ENCODE measurements around the gene ITPK1. TPM values are rescaled to one million over a fixed set of nuclear protein-coding genes. Genes with fewer than 3 reads are reported as not detected.

Gene ITPK1
- total RNA-seq, 1 experiment from 2014 or later = 69.6 TPM

DNA sequence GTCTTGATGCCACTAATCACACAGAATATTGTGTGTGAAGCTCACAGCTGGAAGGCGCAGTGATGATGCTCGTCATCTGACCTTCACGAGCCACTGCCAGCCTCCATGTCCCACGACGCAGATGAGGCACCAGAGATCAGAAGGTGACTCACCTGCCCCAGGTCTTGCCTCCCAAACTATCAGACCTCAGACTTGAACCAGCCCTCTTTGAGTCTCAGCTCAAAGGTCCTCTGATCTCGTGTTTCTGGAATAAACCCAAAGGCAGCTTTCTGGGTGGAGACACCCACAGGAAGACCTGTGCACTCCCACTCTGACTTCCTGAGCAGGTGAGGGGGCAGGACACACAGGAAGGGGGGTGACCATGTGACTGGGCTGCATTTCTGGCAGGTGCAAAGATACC lies 212.4 kb downstream of the ITPK1 start:
- no peak overlapping the region for H3K4me3 ChIP-seq
- no peak overlapping the region for H3K27ac ChIP-seq
- H3K27me3 ChIP-seq = peaks cover 13% of the 10 kb centered on the region; the same call in 1 of the 2 replicates
- H3K4me1 ChIP-seq = no peaks in the 10 kb centered on the region
- DNase-seq = no peak
- H3K9me3 ChIP-seq (replicated peaks) = no peaks in the 10 kb centered on the region
- no peaks in the 10 kb centered on the region for H3K36me3 ChIP-seq

DNA sequence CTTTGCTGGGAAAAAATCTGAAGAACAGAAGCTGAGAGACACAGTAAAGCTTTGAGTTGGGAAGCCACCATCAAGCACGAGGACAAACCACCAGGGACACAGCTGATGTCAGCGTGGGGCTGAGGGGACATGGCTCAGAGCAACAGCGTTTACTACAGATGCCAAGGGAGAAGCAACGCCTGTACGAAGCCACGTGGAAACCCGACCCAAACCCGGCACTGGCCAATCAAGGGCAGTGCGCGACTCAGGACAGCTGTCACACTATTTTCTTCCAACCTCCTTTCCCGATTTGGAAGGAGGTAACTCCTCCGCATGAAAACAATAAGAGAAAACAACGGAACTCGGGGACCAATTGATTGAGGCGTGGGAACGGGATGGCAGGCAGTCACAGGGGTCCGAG lies 213.0 kb downstream of the ITPK1 start:
- Histone ChIP-seq H3K27ac (no peak overlapping the region), H3K36me3 (no peaks in the 10 kb centered on the region), H3K4me3 (no peak overlapping the region), H3K9me3 (replicated peaks) (no peaks in the 10 kb centered on the region), H3K4me1 (no peaks in the 10 kb centered on the region), H3K27me3 (peaks cover 13% of the 10 kb centered on the region; the same call in 1 of the 2 replicates)
- DNase-seq = no peak

DNA sequence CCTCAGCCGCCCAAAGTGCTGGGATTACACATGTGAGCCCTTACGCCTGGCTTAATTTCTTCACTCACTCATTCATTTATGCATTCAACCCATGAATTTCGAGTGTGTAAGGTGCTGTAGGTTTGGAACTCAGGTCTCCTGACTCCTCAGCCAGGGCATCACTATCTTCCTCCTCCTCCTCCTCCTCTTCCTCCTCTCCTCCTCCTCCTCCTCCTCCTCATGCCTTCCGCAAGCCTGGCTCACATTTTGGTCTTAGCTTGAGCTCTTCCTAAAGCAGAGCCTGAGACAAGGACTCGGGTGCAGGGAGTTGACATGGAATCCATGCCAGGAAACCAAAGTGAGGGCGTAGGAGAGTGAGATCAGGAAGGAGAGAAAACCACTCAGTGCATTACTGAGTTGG lies 213.5 kb downstream of the ITPK1 start:
- H3K27me3 ChIP-seq = peaks cover 13% of the 10 kb centered on the region; the same call in 1 of the 2 replicates

DNA sequence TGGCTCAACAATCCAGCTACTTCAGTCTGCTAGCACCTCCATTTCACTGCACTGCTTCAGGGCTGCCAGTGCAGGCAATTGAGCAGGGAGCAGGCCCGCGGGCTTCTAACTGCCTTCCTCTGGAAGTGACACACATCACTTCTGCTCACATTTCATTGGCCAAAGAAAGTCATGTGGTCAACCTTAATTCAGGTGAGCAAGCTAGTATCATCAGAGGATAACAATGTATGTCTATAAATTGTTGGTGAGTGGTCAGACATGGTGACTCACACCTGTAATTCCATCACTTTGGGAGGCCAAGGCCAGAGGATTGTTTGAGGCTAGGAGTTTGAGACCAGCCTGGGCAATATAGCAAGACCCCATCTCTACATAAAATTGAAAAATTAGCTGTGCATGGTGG lies 215.1 kb downstream of the ITPK1 start:
- H3K27ac ChIP-seq = no peak overlapping the region
- DNase-seq = no peak
- H3K4me1 ChIP-seq = no peaks in the 10 kb centered on the region
- no peaks in the 10 kb centered on the region for H3K9me3 ChIP-seq (replicated peaks)
- H3K4me3 ChIP-seq = no peak overlapping the region
- no peaks in the 10 kb centered on the region for H3K36me3 ChIP-seq
- H3K27me3 ChIP-seq = peaks cover 11% of the 10 kb centered on the region; the same call in 1 of the 2 replicates

More for the DNA sequence above, 213.5 kb downstream of the ITPK1 start:
- Histone ChIP-seq H3K4me1 (no peaks in the 10 kb centered on the region), H3K27ac (no peak overlapping the region), H3K36me3 (no peaks in the 10 kb centered on the region), H3K4me3 (no peak overlapping the region), H3K9me3 (replicated peaks) (no peaks in the 10 kb centered on the region)
- no peak for DNase-seq

DNA sequence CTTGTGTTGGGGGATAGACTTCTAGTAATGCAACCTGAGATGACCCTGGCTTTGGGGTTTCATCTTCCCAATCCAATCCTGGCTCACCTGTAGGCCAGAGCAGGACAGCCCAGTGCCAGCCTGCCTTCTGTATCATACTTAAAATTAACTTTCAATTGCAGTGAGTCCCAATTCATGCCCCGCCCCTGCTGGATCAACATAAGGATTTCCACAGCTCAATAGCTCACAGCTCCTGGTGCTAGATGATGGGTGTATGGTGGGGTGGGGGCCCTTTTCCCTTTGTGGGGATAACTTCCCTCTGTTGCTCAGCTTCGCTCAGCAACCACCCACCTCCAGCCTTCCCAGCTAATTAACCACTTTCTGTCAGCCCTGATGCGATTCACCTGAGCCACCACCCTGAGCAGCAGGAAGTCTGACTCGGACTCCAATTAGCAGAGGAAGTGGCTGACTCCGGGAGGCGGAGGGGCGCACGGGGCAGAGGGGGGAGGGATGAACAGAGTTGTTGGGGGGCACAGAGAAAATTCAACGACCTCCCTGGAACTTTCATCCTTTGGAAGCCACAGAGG lies 217.1 kb downstream of the ITPK1 start:
- Histone ChIP-seq H3K36me3 (no peaks in the 10 kb centered on the region), H3K4me3 (no peak overlapping the region), H3K27me3 (peaks cover 6% of the 10 kb centered on the region; the same call in 1 of the 2 replicates), H3K4me1 (no peaks in the 10 kb centered on the region), H3K9me3 (replicated peaks) (no peaks in the 10 kb centered on the region), H3K27ac (no peak overlapping the region)
- no peak for DNase-seq

DNA sequence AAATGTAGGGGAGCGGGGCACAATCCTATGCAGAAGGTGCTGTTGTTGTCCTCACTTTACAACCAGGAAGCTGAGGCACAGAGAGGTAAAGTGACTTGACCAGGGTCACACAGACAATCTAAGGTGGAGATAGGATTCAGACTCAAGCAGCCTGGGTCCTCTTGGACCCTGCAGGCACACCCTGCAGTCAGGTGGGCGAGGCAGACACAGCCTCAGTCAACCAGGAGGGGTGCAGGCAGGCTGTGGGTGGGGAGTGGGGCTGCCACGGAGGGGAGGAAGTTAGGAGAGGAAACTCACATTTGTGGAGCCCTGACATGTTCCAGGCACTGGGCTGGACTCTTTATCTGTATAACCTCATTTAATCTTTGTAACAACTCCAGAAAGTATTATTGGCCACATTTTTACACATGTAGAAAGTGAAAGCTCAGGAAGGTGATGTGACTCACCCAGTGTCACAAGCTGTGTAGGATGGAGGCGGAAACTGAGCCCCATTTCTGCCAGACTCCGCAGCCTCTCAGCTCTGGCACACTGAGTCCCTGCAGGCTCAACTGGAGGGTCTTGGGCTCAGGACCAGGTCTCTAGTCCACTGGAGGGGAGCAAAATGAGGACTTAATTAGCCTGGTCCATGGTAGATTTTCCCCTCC lies 217.7 kb downstream of the ITPK1 start:
- no peaks in the 10 kb centered on the region for H3K36me3 ChIP-seq
- H3K27ac ChIP-seq = no peak overlapping the region
- DNase-seq = no peak
- no peaks in the 10 kb centered on the region for H3K4me1 ChIP-seq
- H3K4me3 ChIP-seq = no peak overlapping the region
- no peaks in the 10 kb centered on the region for H3K9me3 ChIP-seq (replicated peaks)
- peaks cover 3% of the 10 kb centered on the region; the same call in 1 of the 2 replicates for H3K27me3 ChIP-seq

DNA sequence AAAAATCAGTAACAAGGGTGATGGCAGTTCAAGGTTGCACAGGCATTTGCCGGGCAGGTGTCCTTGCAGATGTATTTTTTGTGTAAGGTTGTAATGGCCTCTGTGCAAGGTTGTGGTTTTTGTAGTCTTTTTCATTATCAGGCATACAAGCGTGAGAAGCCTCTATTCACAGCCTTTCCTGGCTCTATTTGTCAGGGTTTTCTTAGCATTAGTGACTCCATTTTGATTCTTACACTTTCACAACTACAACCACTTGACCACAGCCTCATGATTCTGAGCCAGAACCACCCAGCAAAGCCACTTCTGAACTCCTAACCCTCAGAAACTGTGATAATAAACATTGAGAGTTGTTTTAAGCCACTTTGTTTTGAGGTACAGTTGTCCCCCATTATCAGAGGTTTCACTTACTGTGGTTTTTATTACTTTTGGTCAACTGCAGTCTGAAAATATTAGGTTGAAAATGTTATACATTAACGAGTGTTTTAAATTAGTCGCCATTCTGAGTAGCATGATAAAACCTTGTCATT lies 220.3 kb downstream of the ITPK1 start:
- Histone ChIP-seq H3K36me3 (no peaks in the 10 kb centered on the region), H3K9me3 (replicated peaks) (no peaks in the 10 kb centered on the region), H3K27ac (no peak overlapping the region), H3K4me1 (no peaks in the 10 kb centered on the region), H3K4me3 (no peak overlapping the region), H3K27me3 (no peaks in the 10 kb centered on the region)
- no peak for DNase-seq

DNA sequence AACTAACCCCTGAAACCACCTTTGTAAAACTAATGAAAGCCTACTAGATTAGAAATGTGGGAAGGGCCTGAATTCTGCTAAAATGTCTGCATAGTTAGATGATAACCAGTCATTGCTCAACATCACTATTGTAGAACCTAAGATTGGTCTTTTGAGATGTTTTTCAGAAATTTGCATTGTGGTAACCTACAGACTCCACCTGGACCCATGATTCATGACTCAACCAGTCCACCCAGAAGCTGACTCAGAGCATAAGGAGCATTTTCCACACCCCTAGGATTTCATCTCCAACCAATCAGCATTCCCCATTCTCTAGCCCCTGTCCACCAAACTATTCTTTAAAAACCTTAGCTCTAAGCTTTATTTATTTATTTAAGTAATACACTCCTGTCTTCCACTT lies 223.1 kb downstream of the ITPK1 start:
- Histone ChIP-seq H3K4me3 (no peak overlapping the region), H3K27ac (no peak overlapping the region), H3K36me3 (no peaks in the 10 kb centered on the region), H3K4me1 (no peaks in the 10 kb centered on the region), H3K9me3 (replicated peaks) (no peaks in the 10 kb centered on the region), H3K27me3 (no peaks in the 10 kb centered on the region)
- DNase-seq = no peak

DNA sequence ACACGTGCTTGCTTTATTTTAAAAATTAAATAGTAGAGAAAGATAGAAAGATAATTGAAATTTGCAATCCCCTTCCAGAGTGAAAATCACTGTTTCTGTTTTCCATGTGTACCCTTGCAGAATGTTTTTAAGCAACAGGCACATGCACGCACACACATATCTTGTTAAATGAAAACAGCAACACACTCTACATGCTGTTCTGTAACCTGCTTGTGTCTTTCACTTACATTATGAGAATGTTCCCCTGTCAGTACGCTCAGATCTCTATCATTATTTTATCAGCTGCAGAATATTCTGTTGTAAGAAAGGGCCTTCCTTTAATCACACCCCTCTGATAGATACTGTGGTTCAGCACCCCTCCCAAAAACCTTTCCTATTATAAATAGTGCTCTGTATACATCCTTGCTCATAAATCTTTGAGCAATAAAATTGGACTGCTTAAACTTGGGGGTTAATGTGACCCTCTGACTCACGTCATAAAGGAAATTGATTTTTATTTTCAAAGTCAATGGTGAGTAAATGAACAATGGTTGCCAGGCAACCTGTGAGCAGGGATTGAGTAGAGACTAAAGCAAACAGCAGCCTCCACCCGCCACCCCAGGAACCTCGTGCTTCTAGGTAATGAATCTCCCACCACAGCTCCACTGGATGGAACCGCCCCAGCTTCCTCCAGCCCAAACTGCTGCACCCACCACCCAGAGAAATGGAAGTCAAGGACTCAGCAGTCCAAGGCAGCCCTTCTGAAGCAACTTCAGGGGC lies 224.7 kb downstream of the ITPK1 start:
- H3K27ac ChIP-seq = no peak overlapping the region
- H3K9me3 ChIP-seq (replicated peaks) = no peaks in the 10 kb centered on the region
- H3K27me3 ChIP-seq = no peaks in the 10 kb centered on the region
- no peaks in the 10 kb centered on the region for H3K36me3 ChIP-seq
- no peak overlapping the region for H3K4me3 ChIP-seq
- H3K4me1 ChIP-seq = no peaks in the 10 kb centered on the region
- DNase-seq = no peak

DNA sequence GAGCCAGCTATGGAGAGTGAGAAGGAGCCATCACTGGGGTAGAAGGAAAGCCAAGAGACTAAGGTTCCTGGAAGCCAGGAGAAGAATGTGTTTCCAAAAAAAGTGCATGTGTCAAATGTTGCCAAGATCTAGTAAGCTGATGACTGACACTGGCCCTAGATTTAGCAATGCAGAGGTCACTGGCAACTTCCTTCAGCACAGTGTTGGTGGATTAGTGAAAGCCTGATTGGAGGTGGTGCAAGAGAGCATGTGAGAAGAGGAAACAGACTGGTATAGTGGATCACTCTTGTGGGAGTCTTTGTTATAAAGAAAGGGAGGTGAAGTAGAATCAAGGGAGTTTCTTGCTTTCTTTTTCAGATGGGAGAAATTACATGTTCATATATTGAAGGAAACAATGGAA lies 226.8 kb downstream of the ITPK1 start:
- Histone ChIP-seq H3K9me3 (replicated peaks) (no peaks in the 10 kb centered on the region), H3K27ac (no peak overlapping the region), H3K27me3 (no peaks in the 10 kb centered on the region), H3K36me3 (no peaks in the 10 kb centered on the region), H3K4me1 (no peaks in the 10 kb centered on the region), H3K4me3 (no peak overlapping the region)
- no peak for DNase-seq

DNA sequence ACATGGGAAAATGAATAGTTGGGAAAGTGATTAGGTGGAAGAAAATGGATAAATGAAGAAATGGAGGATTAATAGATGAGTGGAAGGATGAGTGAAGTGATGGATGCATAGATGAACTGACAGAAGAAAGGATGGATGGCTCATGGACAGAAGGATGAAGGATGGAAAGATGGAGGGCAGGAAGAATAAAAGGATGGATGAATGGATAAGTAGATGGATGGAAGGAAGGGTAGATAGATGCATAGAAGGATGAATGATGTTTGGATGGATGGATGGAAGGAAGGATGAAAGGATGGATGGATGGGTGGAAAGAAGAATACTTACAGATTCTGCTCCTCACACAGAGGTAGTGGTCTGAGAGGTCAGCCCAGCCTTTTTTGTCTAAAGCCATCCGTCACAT lies 228.6 kb downstream of the ITPK1 start:
- Histone ChIP-seq H3K27ac (no peak overlapping the region), H3K4me1 (no peaks in the 10 kb centered on the region), H3K4me3 (no peak overlapping the region), H3K9me3 (replicated peaks) (no peaks in the 10 kb centered on the region), H3K27me3 (no peaks in the 10 kb centered on the region), H3K36me3 (no peaks in the 10 kb centered on the region)
- DNase-seq = no peak

Other genes with a start within 250 kb of the ITPK1 start
- not detected in 2 replicates for gene CHGA, start 192.8 kb downstream of the ITPK1 start, total RNA-seq (2014; rRNA removed; shearing (Covaris generic))
- gene MOAP1, start 69.0 kb upstream of the ITPK1 start, total RNA-seq (2014; rRNA removed; shearing (Covaris generic)) = 20.9 and 21.6 TPM in 2 replicates
- gene LYSET, start 69.4 kb upstream of the ITPK1 start, total RNA-seq (2014; rRNA removed; shearing (Covaris generic)) = 18.5 and 21.9 TPM in 2 replicates
- 24.1 and 26.9 TPM in 2 replicates for gene GON7, start 91.1 kb upstream of the ITPK1 start, total RNA-seq (2014; rRNA removed; shearing (Covaris generic))
- gene UBR7, start 91.3 kb upstream of the ITPK1 start, total RNA-seq (2014; rRNA removed; shearing (Covaris generic)) = 47.4 and 53.4 TPM in 2 replicates
- gene BTBD7, start 217.1 kb upstream of the ITPK1 start, total RNA-seq (2014; rRNA removed; shearing (Covaris generic)) = 22.2 and 23.4 TPM in 2 replicates
- not detected in 2 replicates for gene COX8C, start 231.3 kb upstream of the ITPK1 start, total RNA-seq (2014; rRNA removed; shearing (Covaris generic))